ENCODE measurements around the gene KPNA3. TPM values are rescaled to one million over a fixed set of nuclear protein-coding genes. Genes with fewer than 3 reads are reported as not detected.

KPNA3 gene
- total and polyA plus RNA-seq, 11 donors, result 21.7 to 104 (median 50.2) TPM

- intact Hi-C loops (cut with DNase I), result loop anchor here in 2 of 10 donors (5.0 to 10.0 kb wide), 2 partner anchors 48 to 90 kb away; partner anchors contain the start of gene EBPL (in 2 of the 2)
- Histone ChIP-seq H3K4me3 (no peak overlapping the region), H3K9me3 (no peaks in the 10 kb centered on the region), H3K27me3 (no peaks in the 10 kb centered on the region), H3K4me1 (peaks cover 0 to 65% (median 36%) of the 10 kb centered on the region in 12 donors), H3K27ac (no peak overlapping the region), H3K36me3 (no peaks in the 10 kb centered on the region)
- ATAC-seq (no peak), DNase-seq (no peak)
- no peak for TF ChIP-seq POLR2A (IDR thresholded peaks at IDR 0.05)
- TF ChIP-seq CTCF (IDR thresholded peaks at IDR 0.05), result no peak
- 61 to 72% (median 70%) methylated on average over 5 of the region's 5 CpGs for WGBS, 4 donors
Observed at GRCh38 chr13:49784886-49785570, 7.5 kb downstream of the KPNA3 start.

- Histone ChIP-seq H3K4me3 (no peak overlapping the region), H3K36me3 (no peaks in the 10 kb centered on the region), H3K9me3 (no peaks in the 10 kb centered on the region), H3K27me3 (no peaks in the 10 kb centered on the region), H3K27ac (no peak overlapping the region), H3K4me1 (peaks cover 0 to 64% (median 25%) of the 10 kb centered on the region in 12 donors)
- DNase-seq (no peak), ATAC-seq (no peak)
- intact Hi-C loops (cut with DNase I), result loop anchor here in 2 of 10 donors (10.0 kb wide), 1 partner anchor 89 kb away; the partner anchor contains the start of gene EBPL (in 2 of the 2)
- WGBS, 4 donors, result 94 to 99% (median 98%) methylated on average over 4 of the region's 4 CpGs
- TF ChIP-seq POLR2A (IDR thresholded peaks at IDR 0.05), result no peak
Observed at GRCh38 chr13:49783865-49784264, 8.6 kb downstream of the KPNA3 start.

- no peaks in the 10 kb centered on the region for H3K36me3 ChIP-seq
- WGBS, 4 donors, result 94 to 99% (median 98%) methylated on average over 2 of the region's 2 CpGs
- intact Hi-C loops (cut with DNase I), result loop anchor here in 2 of 10 donors (10.0 kb wide), 1 partner anchor 88 kb away; the partner anchor contains the start of gene EBPL (in 2 of the 2)
- H3K9me3 ChIP-seq, result no peaks in the 10 kb centered on the region
- no peak overlapping the region for H3K4me3 ChIP-seq
- ATAC-seq (no peak), DNase-seq (no peak)
- no peak overlapping the region for H3K27ac ChIP-seq
- TF ChIP-seq POLR2A (IDR thresholded peaks at IDR 0.05) (no peak), CTCF (IDR thresholded peaks at IDR 0.05) (no peak)
- peaks cover 0 to 61% (median 17%) of the 10 kb centered on the region in 12 donors for H3K4me1 ChIP-seq
- no peaks in the 10 kb centered on the region for H3K27me3 ChIP-seq
Observed at GRCh38 chr13:49782784-49783183, 9.7 kb downstream of the KPNA3 start.

- intact Hi-C loops (cut with DNase I), result loop anchor here in 2 of 10 donors (10.0 kb wide), 1 partner anchor 87 kb away; the partner anchor contains the start of gene EBPL (in 2 of the 2)
- ATAC-seq, result no peak
- peaks cover 0 to 61% (median 22%) of the 10 kb centered on the region in 12 donors for H3K4me1 ChIP-seq
- H3K27me3 ChIP-seq, result no peaks in the 10 kb centered on the region
- DNase-seq, result no peak
- no peak overlapping the region for H3K27ac ChIP-seq
- WGBS, 4 donors, result 85 to 91% (median 88%) methylated on average over 3 of the region's 3 CpGs
- no peaks in the 10 kb centered on the region for H3K36me3 ChIP-seq
- H3K9me3 ChIP-seq, result no peaks in the 10 kb centered on the region
- H3K4me3 ChIP-seq, result no peak overlapping the region
- TF ChIP-seq CTCF (IDR thresholded peaks at IDR 0.05) (no peak), POLR2A (IDR thresholded peaks at IDR 0.05) (no peak)
Observed at GRCh38 chr13:49781806-49782205, 10.7 kb downstream of the KPNA3 start.
